Measurements from ENCODE around the gene CLEC10A. TPM values are rescaled to one million over a fixed set of nuclear protein-coding genes. Genes with fewer than 3 reads are reported as not detected.

Gene CLEC10A
- total RNA-seq, 1 donor from 2014 or later = 12.6 TPM

GRCh38 chr17:7074931-7075330 lies 5.1 kb downstream of the CLEC10A start:
- intact Hi-C loops (cut with DNase I) = no loop called here
- no peaks in the 10 kb centered on the region for H3K9me3 ChIP-seq
- DNase-seq (no peak), ATAC-seq (no peak)
- H3K4me3 ChIP-seq = no peak overlapping the region
- no peaks in the 10 kb centered on the region for H3K27me3 ChIP-seq
- H3K27ac ChIP-seq = no peak overlapping the region
- no peaks in the 10 kb centered on the region for H3K4me1 ChIP-seq
- TF ChIP-seq CTCF (IDR thresholded peaks at IDR 0.05) = no peak
- H3K36me3 ChIP-seq = no peaks in the 10 kb centered on the region

GRCh38 chr17:7072406-7072805 lies 7.6 kb downstream of the CLEC10A start:
- ATAC-seq (no peak), DNase-seq (no peak)
- intact Hi-C loops (cut with DNase I) = no loop called here
- H3K27me3 ChIP-seq = no peaks in the 10 kb centered on the region
- no peak for TF ChIP-seq CTCF (IDR thresholded peaks at IDR 0.05)
- no peak overlapping the region for H3K4me3 ChIP-seq
- no peaks in the 10 kb centered on the region for H3K4me1 ChIP-seq
- no peaks in the 10 kb centered on the region for H3K36me3 ChIP-seq
- H3K27ac ChIP-seq = no peak overlapping the region
- no peaks in the 10 kb centered on the region for H3K9me3 ChIP-seq

- ATAC-seq (no peak), DNase-seq (no peak)
Observed at GRCh38 chr17:7070712-7071111, 9.3 kb downstream of the CLEC10A start.

GRCh38 chr17:7068268-7068667 lies 11.8 kb downstream of the CLEC10A start:
- DNase-seq (no peak), ATAC-seq (no peak)
- H3K27ac ChIP-seq = no peak overlapping the region
- intact Hi-C loops (cut with DNase I) = no loop called here
- H3K4me3 ChIP-seq = no peak overlapping the region
- H3K27me3 ChIP-seq = peaks cover 10% of the 10 kb centered on the region
- no peaks in the 10 kb centered on the region for H3K36me3 ChIP-seq
- H3K9me3 ChIP-seq = no peaks in the 10 kb centered on the region
- H3K4me1 ChIP-seq = no peaks in the 10 kb centered on the region
- no peak for TF ChIP-seq CTCF (IDR thresholded peaks at IDR 0.05)

More at GRCh38 chr17:7070712-7071111, 9.3 kb downstream of the CLEC10A start:
- no peak for TF ChIP-seq CTCF (IDR thresholded peaks at IDR 0.05)
- Histone ChIP-seq H3K36me3 (no peaks in the 10 kb centered on the region), H3K4me1 (no peaks in the 10 kb centered on the region), H3K9me3 (no peaks in the 10 kb centered on the region), H3K4me3 (no peak overlapping the region), H3K27me3 (peaks cover 1% of the 10 kb centered on the region), H3K27ac (no peak overlapping the region)
- intact Hi-C loops (cut with DNase I) = no loop called here

- Histone ChIP-seq H3K27ac (no peak overlapping the region), H3K4me1 (no peaks in the 10 kb centered on the region), H3K4me3 (no peak overlapping the region), H3K9me3 (no peaks in the 10 kb centered on the region), H3K36me3 (no peaks in the 10 kb centered on the region), H3K27me3 (peaks cover 10% of the 10 kb centered on the region)
- no peak for DNase-seq
- TF ChIP-seq CTCF (IDR thresholded peaks at IDR 0.05) = no peak
- intact Hi-C loops (cut with DNase I) = no loop called here
- ATAC-seq = no peak
Observed at GRCh38 chr17:7067198-7067597, 12.9 kb downstream of the CLEC10A start.

GRCh38 chr17:7064261-7064660 lies 15.8 kb downstream of the CLEC10A start:
- TF ChIP-seq CTCF (IDR thresholded peaks at IDR 0.05) = no peak
- Histone ChIP-seq H3K4me3 (no peak overlapping the region), H3K27me3 (peaks cover 10% of the 10 kb centered on the region), H3K4me1 (no peaks in the 10 kb centered on the region), H3K36me3 (no peaks in the 10 kb centered on the region), H3K9me3 (no peaks in the 10 kb centered on the region), H3K27ac (no peak overlapping the region)
- ATAC-seq (no peak), DNase-seq (no peak)
- intact Hi-C loops (cut with DNase I) = no loop called here
